ENCODE data around the gene TMOD1. TPM values are rescaled to one million over a fixed set of nuclear protein-coding genes. Genes with fewer than 3 reads are reported as not detected.

TMOD1 gene
- total and polyA plus RNA-seq, 4 donors, result 2.4 to 7.9 (median 5.2) TPM

GRCh38 chr9:97554566-97555075, 53.2 kb downstream of the TMOD1 start:
- Histone ChIP-seq H3K4me3 (no peak overlapping the region), H3K9ac (ENCODE audit: insufficient read depth in 1 of 2, low read length in 2 of 2) (no peak overlapping the region), H3K4me1 (ENCODE audit: control insufficient read depth in 5 of 5, insufficient read depth in 5 of 5, low read length in 5 of 5) (peaks cover 0 to 9% (median 0%) of the 10 kb centered on the region in 5 donors), H3K36me3 (ENCODE audit: control insufficient read depth in 4 of 4, insufficient read depth in 4 of 4, low read length in 4 of 4) (peaks cover 0 to 4% (median 0%) of the 10 kb centered on the region in 4 donors), H3K9me3 (ENCODE audit: control insufficient read depth in 4 of 4, insufficient read depth in 3 of 4, low read length in 3 of 4) (no peaks in the 10 kb centered on the region), H3K27me3 (ENCODE audit: control insufficient read depth in 3 of 3, insufficient read depth in 3 of 3, low read length in 2 of 3) (peaks cover 0 to 2% (median 0%) of the 10 kb centered on the region in 3 donors), H3K27ac (ENCODE audit: low read depth in 1 of 2, low read length in 1 of 2) (peak overlapping the region in 1 of 2 donors; percentile 5)
- DNase-seq, result no peak
- no peak for ATAC-seq (ENCODE audit: insufficient read depth, low FRiP score)
- no peak for TF ChIP-seq CTCF (IDR thresholded peaks at IDR 0.05; ENCODE audit: control extremely low read depth, extremely low read depth)
- WGBS, 2 donors, result 93 to 98% methylated on average over 6 of the region's 6 CpGs

- 78 to 80% methylated on average over 15 of the region's 15 CpGs for WGBS, 2 donors
- no peak overlapping the region for H3K4me3 ChIP-seq
- no peaks in the 10 kb centered on the region for H3K9me3 ChIP-seq (ENCODE audit: control insufficient read depth in 4 of 4, insufficient read depth in 3 of 4, low read length in 3 of 4)
- peak overlapping the region in 1 of 2 donors; percentile 45 for H3K27ac ChIP-seq (ENCODE audit: low read depth in 1 of 2, low read length in 1 of 2)
- DNase-seq (no peak), ATAC-seq (ENCODE audit: insufficient read depth, low FRiP score) (no peak)
- H3K4me1 ChIP-seq (ENCODE audit: control insufficient read depth in 5 of 5, insufficient read depth in 5 of 5, low read length in 5 of 5), result peaks cover 0 to 9% (median 0%) of the 10 kb centered on the region in 5 donors
- TF ChIP-seq CTCF (IDR thresholded peaks at IDR 0.05; ENCODE audit: control extremely low read depth, extremely low read depth), result no peak
- H3K9ac ChIP-seq (ENCODE audit: insufficient read depth in 1 of 2, low read length in 2 of 2), result no peak overlapping the region
- H3K27me3 ChIP-seq (ENCODE audit: control insufficient read depth in 3 of 3, insufficient read depth in 3 of 3, low read length in 2 of 3), result peaks cover 0 to 2% (median 0%) of the 10 kb centered on the region in 3 donors
- peaks cover 0 to 4% (median 0%) of the 10 kb centered on the region in 4 donors for H3K36me3 ChIP-seq (ENCODE audit: control insufficient read depth in 4 of 4, insufficient read depth in 4 of 4, low read length in 4 of 4)
These were observed 53.7 kb downstream of the TMOD1 start for GRCh38 chr9:97555164-97555563.

- no peaks in the 10 kb centered on the region for H3K9me3 ChIP-seq (ENCODE audit: control insufficient read depth in 4 of 4, insufficient read depth in 3 of 4, low read length in 3 of 4)
- no peak overlapping the region for H3K4me3 ChIP-seq
- H3K4me1 ChIP-seq (ENCODE audit: control insufficient read depth in 5 of 5, insufficient read depth in 5 of 5, low read length in 5 of 5), result peaks cover 0 to 9% (median 0%) of the 10 kb centered on the region in 5 donors
- H3K27me3 ChIP-seq (ENCODE audit: control insufficient read depth in 3 of 3, insufficient read depth in 3 of 3, low read length in 2 of 3), result peaks cover 0 to 2% (median 0%) of the 10 kb centered on the region in 3 donors
- 97 to 98% methylated on average over 10 of the region's 10 CpGs for WGBS, 2 donors
- no peak for TF ChIP-seq CTCF (IDR thresholded peaks at IDR 0.05; ENCODE audit: control extremely low read depth, extremely low read depth)
- H3K27ac ChIP-seq (ENCODE audit: low read depth in 1 of 2, low read length in 1 of 2), result peak overlapping the region; percentile 23 to 91
- H3K36me3 ChIP-seq (ENCODE audit: control insufficient read depth in 4 of 4, insufficient read depth in 4 of 4, low read length in 4 of 4), result peaks cover 0 to 4% (median 0%) of the 10 kb centered on the region in 4 donors
- H3K9ac ChIP-seq (ENCODE audit: insufficient read depth in 1 of 2, low read length in 2 of 2), result no peak overlapping the region
- DNase-seq (no peak), ATAC-seq (ENCODE audit: insufficient read depth, low FRiP score) (no peak)
These were observed 54.7 kb downstream of the TMOD1 start for GRCh38 chr9:97556036-97556720.

Data from lung (tissue), 12 donors.